Thyroid gland (tissue), 4 donors: ENCODE data around the gene ENOX2.

ENCODE experiments used
- POLR2A ChIP-seq, 2 donors: fragments of 450-650 bp; IDR thresholded peaks; one replicate each; pipeline ENCODE4 v1.6.1; 2017; ENCODE audit warnings: antibody characterized with exemption in 2 of 2, mild to moderate bottlenecking in 2 of 2, moderate library complexity in 1 of 2
- TF ChIP-seq, protein P1 (sequence below), 6 experiments: fragments of 200-600 bp in 3 of 6; fragments of 450-650 bp in 3 of 6; sonication (generic) in 3 of 6; IDR thresholded peaks; one replicate each; pipeline ENCODE4 v1.5.1; 2016 to 2019; ENCODE audit warnings: antibody characterized with exemption in 6 of 6, mild to moderate bottlenecking in 2 of 6, inconsistent platforms in 1 of 6, moderate library complexity in 1 of 6

DNA sequence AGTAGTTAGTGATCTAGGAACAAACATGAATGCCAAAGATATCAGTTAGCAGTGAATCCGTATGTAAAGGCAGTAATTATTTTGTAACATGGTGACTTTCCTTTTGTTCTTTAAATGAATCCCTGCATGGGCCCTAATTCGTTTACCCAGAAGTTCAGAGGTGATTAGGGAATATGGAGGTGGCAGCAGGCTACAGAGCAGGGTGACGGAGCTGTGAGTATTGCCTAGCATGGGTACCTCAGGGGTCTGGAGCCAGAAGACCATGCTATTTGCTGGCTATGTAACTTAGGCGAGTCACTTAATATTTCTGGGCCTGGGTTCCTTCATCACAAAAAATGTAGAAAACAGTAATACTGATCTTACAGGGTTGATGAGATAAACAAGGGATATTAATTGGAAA lies 184.9 kb downstream of the ENOX2 start:
- TF ChIP-seq, protein P1, sequence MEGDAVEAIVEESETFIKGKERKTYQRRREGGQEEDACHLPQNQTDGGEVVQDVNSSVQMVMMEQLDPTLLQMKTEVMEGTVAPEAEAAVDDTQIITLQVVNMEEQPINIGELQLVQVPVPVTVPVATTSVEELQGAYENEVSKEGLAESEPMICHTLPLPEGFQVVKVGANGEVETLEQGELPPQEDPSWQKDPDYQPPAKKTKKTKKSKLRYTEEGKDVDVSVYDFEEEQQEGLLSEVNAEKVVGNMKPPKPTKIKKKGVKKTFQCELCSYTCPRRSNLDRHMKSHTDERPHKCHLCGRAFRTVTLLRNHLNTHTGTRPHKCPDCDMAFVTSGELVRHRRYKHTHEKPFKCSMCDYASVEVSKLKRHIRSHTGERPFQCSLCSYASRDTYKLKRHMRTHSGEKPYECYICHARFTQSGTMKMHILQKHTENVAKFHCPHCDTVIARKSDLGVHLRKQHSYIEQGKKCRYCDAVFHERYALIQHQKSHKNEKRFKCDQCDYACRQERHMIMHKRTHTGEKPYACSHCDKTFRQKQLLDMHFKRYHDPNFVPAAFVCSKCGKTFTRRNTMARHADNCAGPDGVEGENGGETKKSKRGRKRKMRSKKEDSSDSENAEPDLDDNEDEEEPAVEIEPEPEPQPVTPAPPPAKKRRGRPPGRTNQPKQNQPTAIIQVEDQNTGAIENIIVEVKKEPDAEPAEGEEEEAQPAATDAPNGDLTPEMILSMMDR (IDR thresholded peaks at IDR 0.05): no peak
- TF ChIP-seq POLR2A (IDR thresholded peaks at IDR 0.05): no peak
